Hematopoietic multipotent progenitor cell treated with erythropoietin and hydrocortisone succinate and interleukin-3 and kit ligand, for 17 days (in vitro differentiated cells): Measurements from ENCODE around the gene CCDC134.
A peak's percentile ranks its signal among the peaks of the same experiment; 100 is the strongest.

Experiments used
- DNase-seq: peaks from one replicate; pipeline ENCODE4 v3.0.0-alpha.2; 2015; ENCODE audit warnings: low spot score

The CCDC134 gene

DNA sequence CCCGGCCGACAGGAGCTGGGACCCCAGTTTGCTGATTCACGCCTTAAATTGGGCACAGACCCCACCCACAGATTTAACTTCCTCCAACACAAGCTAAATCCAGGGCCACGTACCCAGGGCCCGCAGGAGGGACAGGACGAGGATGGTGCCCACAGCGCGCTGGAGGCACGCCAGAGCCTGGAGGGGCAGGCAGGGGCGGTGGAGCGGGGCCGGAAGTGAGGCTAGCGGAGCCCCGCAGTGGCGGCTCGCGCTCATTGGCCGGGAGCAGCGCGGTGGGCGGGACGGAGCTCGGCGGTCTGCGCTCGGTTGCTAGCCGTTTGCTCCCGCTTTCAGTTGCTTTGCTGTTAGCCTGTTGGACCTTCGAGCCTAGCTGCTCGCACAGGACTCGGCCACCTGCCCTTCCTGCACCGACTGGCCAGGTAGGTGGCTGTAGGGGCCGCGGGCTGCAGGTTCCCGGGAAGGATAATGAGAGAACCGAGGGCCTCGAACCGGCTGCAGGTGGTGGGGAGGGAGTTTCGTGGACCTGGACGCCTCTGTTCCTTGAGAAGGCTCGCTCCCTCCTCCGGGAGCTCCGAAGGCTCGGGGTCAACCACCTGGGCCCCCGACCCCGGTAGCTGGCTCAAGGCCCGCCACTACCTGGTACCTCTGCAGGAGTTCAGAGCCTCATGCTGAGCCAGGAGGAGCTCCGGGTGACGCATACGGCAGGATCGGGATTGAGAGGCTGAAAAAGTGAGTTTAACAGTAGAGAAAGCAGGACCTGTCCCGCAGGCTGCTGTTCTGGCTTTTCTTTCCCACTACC is at the start of gene CCDC134:
Gene CCDC134 (plus strand): TSS at position 332 of the 799 bp plus-strand sequence. CDS start 8,212 bp downstream, outside the sequence.
- DNase-seq, result peak; percentile 86

GRCh38 chr22:41752011-41752970 is 48.2 kb upstream of the CCDC134 start:
- no peak for DNase-seq

GRCh38 chr22:41753984-41754383 is 46.5 kb upstream of the CCDC134 start:
- no peak for DNase-seq

- DNase-seq, result no peak
Measured at GRCh38 chr22:41757502-41757901, 43.0 kb upstream of the CCDC134 start.

DNA sequence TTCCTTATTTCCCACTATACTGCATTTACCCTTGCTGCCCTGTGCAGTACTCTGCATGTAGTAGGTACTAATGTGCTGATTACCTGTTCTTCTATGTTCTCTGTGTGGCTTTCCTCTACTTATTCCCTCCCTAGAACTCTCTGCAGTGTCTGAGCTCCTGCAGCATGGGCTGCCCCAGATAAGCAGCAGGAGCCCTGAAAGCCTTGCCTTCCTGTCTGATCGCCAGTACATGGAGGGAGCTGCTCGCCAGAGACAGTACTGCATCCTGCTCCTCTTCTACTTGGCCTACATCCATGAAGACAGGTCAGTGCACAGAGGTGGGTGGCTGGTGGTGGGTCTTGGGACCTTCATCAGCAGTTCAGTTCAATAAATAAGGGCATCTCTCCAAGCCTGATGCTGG is 42.2 kb upstream of the CCDC134 start:
- DNase-seq, result no peak

DNA sequence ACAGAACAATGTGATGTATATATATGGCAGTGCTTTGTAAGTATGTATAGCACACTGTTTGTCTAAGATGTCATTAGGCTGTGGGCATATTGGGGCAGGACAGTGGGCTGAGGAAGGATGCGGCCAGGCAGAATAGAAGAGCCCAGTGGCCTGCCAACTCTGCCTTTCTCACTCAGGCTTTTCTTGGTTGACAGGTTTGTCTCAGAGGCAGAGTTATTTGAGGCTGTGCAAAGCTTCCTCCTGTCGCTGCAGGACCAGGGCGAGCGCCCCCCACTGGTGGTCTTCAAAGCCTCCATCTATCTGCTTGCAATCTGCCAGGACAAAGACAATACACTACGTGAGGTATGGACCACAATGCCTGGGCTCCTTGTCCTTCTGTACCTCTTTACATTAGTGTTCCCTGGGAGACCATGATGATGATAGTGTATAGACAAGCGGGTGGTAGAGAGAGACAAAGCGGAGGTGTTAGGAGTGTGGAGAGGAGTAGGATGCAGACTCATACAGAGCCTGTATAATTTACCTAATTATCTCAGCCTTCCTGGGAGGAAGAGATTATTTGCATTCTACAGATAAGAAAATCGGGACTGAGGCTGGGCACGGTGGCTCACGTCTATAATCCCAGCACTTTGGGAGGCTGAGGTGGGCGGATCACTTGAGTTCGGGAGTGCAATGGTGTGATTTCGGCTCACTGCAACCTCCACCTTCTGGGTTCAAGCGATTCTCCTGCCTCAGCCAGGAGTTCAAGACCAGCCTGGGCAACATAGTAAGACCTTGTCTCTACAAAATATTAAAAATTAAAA is 37.3 kb upstream of the CCDC134 start:
- DNase-seq, result peak; percentile 16

DNA sequence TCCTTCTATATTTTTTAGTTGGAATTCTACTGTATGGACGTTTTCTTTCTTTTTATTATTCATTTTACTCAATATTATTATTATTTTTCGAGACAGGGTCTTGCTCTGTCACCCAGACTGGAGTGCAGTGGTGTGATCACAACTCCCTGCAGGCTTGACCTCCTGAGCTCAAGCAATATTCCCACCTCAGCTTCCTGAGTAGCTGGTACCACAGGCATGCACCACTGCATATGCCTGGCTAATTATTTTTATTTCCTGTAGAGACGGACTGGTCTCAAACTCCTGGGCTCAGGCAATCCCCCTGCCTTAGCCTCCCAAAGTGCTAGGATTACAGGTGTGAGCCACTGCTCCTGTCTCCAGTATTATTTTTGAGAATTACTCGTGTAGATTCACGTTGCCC is 34.0 kb upstream of the CCDC134 start:
- DNase-seq, result no peak

- DNase-seq, result no peak
Measured at GRCh38 chr22:41768430-41768829, 32.0 kb upstream of the CCDC134 start.

DNA sequence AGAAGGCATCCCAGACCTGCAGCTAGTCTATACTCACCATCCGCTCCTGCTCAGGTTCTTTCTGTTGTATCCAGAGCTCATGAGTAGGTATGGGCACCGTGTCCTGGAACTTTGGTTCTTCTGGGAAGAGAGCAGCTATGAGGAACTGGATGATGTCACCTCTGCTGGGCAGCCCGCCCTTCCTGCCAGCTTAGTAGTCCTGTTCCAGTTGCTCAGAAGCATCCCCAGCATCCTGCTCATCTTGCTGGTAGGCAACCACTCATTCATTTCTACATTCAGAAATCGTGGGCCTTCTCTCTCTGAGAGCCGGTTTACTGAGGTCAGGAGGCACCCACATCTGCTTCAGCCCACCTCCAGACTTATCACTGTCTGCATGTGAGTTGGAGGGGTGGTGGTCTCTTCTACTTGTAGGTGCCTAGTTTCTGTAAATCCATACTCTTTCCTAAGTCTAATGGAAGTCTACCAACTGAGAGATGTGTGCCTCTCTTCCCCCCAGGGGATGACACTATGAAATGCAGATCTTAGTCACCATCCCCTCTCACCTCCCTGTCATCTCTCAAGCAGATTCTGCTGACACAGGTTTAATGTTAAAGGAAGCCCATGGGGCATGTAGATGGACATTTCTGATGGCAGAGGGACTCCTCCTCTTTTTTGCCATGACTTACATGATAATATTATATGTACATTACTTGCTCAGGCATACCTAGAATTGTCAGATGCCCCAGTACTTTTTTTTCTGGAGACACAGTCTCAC is 29.6 kb upstream of the CCDC134 start:
- no peak for DNase-seq

GRCh38 chr22:41772198-41772597 is 28.3 kb upstream of the CCDC134 start:
- DNase-seq, result no peak

- no peak for DNase-seq
Measured at GRCh38 chr22:41772645-41773044, 27.8 kb upstream of the CCDC134 start.

- no peak for DNase-seq
Measured at GRCh38 chr22:41775338-41775737, 25.1 kb upstream of the CCDC134 start.

- DNase-seq, result no peak
Measured at GRCh38 chr22:41775976-41776375, 24.5 kb upstream of the CCDC134 start.

DNA sequence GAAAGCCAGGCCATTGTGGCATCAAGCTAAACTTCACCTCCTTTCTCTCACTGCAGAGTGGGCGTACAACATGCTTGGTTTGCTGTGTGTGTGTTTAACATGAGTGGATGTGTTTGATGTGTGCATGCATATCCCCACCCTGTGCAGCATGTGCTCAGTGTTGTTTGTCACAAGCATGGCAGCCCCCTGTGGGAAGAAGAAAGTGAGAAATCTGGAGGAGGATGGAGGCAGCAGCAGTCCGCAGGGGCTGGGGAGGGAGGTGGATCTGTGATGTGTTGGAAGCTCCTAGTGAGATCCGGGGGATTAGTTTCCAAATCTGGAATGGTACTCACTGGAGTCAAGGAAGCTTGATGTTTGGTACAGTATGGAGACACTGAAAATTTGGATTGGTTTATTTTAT is 24.1 kb upstream of the CCDC134 start:
- DNase-seq, result no peak

- DNase-seq, result no peak
Measured at GRCh38 chr22:41777749-41778425, 22.6 kb upstream of the CCDC134 start.

GRCh38 chr22:41779929-41780505 is 20.5 kb upstream of the CCDC134 start:
- no peak for DNase-seq

- DNase-seq, result no peak
Measured at GRCh38 chr22:41780746-41781505, 19.6 kb upstream of the CCDC134 start.

DNA sequence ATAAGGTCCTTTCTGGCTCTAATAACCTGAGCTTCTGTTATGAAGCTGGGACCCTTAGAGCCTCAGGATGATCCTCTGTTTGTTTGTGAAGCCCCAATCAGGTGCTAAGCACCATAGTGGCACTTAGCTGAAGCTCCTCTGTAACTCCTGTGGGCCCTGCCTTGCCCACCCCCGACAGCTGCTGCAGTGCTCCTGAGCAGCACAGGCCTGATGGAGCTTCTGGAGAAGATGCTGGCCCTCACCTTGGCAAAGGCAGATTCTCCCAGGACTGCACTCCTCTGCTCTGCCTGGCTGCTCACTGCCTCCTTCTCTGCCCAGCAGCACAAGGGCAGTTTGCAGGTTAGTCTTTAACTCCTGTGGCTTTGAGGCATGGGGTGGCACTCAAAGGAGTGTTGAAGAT is 19.0 kb upstream of the CCDC134 start:
- DNase-seq, result no peak

GRCh38 chr22:41782316-41782715 is 18.2 kb upstream of the CCDC134 start:
- no peak for DNase-seq

- DNase-seq, result no peak
Measured at GRCh38 chr22:41782751-41783150, 17.7 kb upstream of the CCDC134 start.
